GM23248 (cell line): ENCODE data around the gene CD46. TPM values are rescaled to one million over a fixed set of nuclear protein-coding genes. Genes with fewer than 3 reads are reported as not detected.

ENCODE experiments used
- DNase-seq: peaks from one replicate; pipeline ENCODE4 v3.0.0-alpha.2; 2015
- H2AFZ ChIP-seq: fragments of 200-600 bp; sonication (generic); 2 replicates; pipeline ENCODE4 v1.6.1; 2016; ENCODE audit warnings: antibody characterized with exemption
- H3F3A ChIP-seq: fragments of 200-600 bp; sonication (generic); 2 replicates; pipeline ENCODE4 v1.6.1; 2016; ENCODE audit warnings: mild to moderate bottlenecking, antibody characterized with exemption, mixed run types; ENCODE audit not compliant: insufficient read depth
- H3K27ac ChIP-seq: fragments of 200-600 bp; sonication (generic); 2 replicates; pipeline ENCODE4 v1.5.1; 2016; ENCODE audit warnings: mild to moderate bottlenecking
- H3K27me3 ChIP-seq: fragments of 200-600 bp; sonication (generic); replicated peaks from 2 replicates; pipeline ENCODE4 v1.6.1; 2016; ENCODE audit warnings: mild to moderate bottlenecking; ENCODE audit not compliant: insufficient read depth
- H3K36me3 ChIP-seq: fragments of 200-600 bp; sonication (generic); 2 replicates; pipeline ENCODE4 v1.6.1; 2016; ENCODE audit warnings: low read depth, mild to moderate bottlenecking
- H3K4me1 ChIP-seq: fragments of 200-600 bp; sonication (generic); 2 replicates; pipeline ENCODE4 v1.6.1; 2016; ENCODE audit warnings: mild to moderate bottlenecking; ENCODE audit not compliant: insufficient read depth
- H3K4me2 ChIP-seq: fragments of 200-600 bp; sonication (generic); one replicate; pipeline ENCODE4 v1.6.1; 2016; ENCODE audit warnings: mild to moderate bottlenecking; ENCODE audit not compliant: unreplicated experiment
- H3K4me3 ChIP-seq: fragments of 200-600 bp; sonication (generic); 2 replicates; pipeline ENCODE4 v1.5.1; 2016; ENCODE audit warnings: mild to moderate bottlenecking
- H3K79me2 ChIP-seq: fragments of 200-600 bp; sonication (generic); 2 replicates; pipeline ENCODE4 v1.6.1; 2016; ENCODE audit warnings: mild to moderate bottlenecking; ENCODE audit not compliant: insufficient read depth
- H3K9ac ChIP-seq: fragments of 200-600 bp; sonication (generic); 2 replicates; pipeline ENCODE4 v1.6.1; 2016; ENCODE audit warnings: mild to moderate bottlenecking
- H3K9me2 ChIP-seq: fragments of 200-600 bp; sonication (generic); 2 replicates; pipeline ENCODE4 v1.6.1; 2016; ENCODE audit warnings: mixed run types, mild to moderate bottlenecking, moderate library complexity; ENCODE audit not compliant: insufficient read depth
- H3K9me3 ChIP-seq: fragments of 200-600 bp; sonication (generic); one replicate; pipeline ENCODE4 v1.6.1; 2017; ENCODE audit warnings: low read depth
- H4K20me1 ChIP-seq: fragments of 200-600 bp; sonication (generic); 2 replicates; pipeline ENCODE4 v1.6.0; 2016; ENCODE audit not compliant: insufficient read depth
- EZH2 ChIP-seq: fragments of 200-600 bp; sonication (generic); IDR thresholded peaks from 2 replicates; pipeline ENCODE4 v1.6.1; 2018; ENCODE audit warnings: antibody characterized with exemption, mild to moderate bottlenecking; ENCODE audit not compliant: insufficient read depth, poor library complexity, severe bottlenecking
- EZH2phosphoT487 ChIP-seq: fragments of 200-600 bp; sonication (generic); IDR thresholded peaks from 2 replicates; pipeline ENCODE4 v1.6.1; 2018; ENCODE audit warnings: antibody characterized with exemption, moderate library complexity, mild to moderate bottlenecking, low read depth; ENCODE audit not compliant: insufficient read depth
- WGBS, 2 experiments: methylation state at CpG; one replicate each; pipeline ENCODE4 v1.1.6; 2015 to 2017; ENCODE audit warnings: low lambda C conversion rate in 2 of 2, low coverage in 1 of 2; ENCODE audit errors: missing lambda C conversion rate in 2 of 2; 5-methylcytosine and 5-hydroxymethylcytosine counted together
- in situ Hi-C: fragments of 300-500 bp; cut with MboI; formaldehyde crosslinking; loops from 2 replicates; pipeline ENCODE4 v1.15.0; 2020
- polyA plus RNA-seq: library from polyadenylated mRNA; unstranded; fragments of >200 nt; fragmentation: Nextera tagmentation; extraction: Ambion mirVana; gene quantifications from 2 replicates; pipeline ENCODE4 v1.2.1, GENCODE V29; 2016
- total RNA-seq: library from RNA; depleted of rRNA; stranded (reverse); fragments of >200 nt; shearing (Covaris generic); gene quantifications from 2 replicates; pipeline ENCODE4 v1.2.3, GENCODE V29; 2014

CD46 gene
- total and polyA plus RNA-seq, 2 experiments from 2014 or later = 49.2 to 117 TPM

GRCh38 chr1:207808322-207808705, 56.5 kb downstream of the CD46 start:
- no peaks in the 10 kb centered on the region for H3K27me3 ChIP-seq
- no peaks in the 10 kb centered on the region for H3K79me2 ChIP-seq
- no peaks in the 10 kb centered on the region for H3K9me3 ChIP-seq
- H3K4me1 ChIP-seq = peaks cover 35% of the 10 kb centered on the region
- H3K36me3 ChIP-seq = no peaks in the 10 kb centered on the region
- no peak overlapping the region for H3K4me2 ChIP-seq
- H3K4me3 ChIP-seq = no peak overlapping the region
- H3K27ac ChIP-seq = no peak overlapping the region
- WGBS, 2 experiments = 80 to 84% methylated on average over 7 of the region's 7 CpGs
- H3K9ac ChIP-seq = no peak overlapping the region
- no peaks in the 10 kb centered on the region for H3K9me2 ChIP-seq
- DNase-seq = no peak
- no peak overlapping the region for H2AFZ ChIP-seq
- H3F3A ChIP-seq = peaks cover 23% of the 10 kb centered on the region
- no peaks in the 10 kb centered on the region for H4K20me1 ChIP-seq
- TF ChIP-seq EZH2phosphoT487 (no peak), EZH2 (no peak)
- in situ Hi-C loops = no loop called here

- H3K27me3 ChIP-seq = no peaks in the 10 kb centered on the region
- H3F3A ChIP-seq = peaks cover 23% of the 10 kb centered on the region
- no peak for TF ChIP-seq EZH2phosphoT487
- TF ChIP-seq EZH2 = no peak
- in situ Hi-C loops = no loop called here
- no peak for DNase-seq
- 97 to 98% methylated on average over 5 of the region's 5 CpGs for WGBS, 2 experiments
- H3K9me2 ChIP-seq = no peaks in the 10 kb centered on the region
- no peaks in the 10 kb centered on the region for H3K9me3 ChIP-seq
- peak overlapping the region; percentile 91; the same call in 1 of the 2 replicates for H3K27ac ChIP-seq
- no peak overlapping the region for H3K4me2 ChIP-seq
- H3K36me3 ChIP-seq = no peaks in the 10 kb centered on the region
- H2AFZ ChIP-seq = no peak overlapping the region
- peaks cover 32% of the 10 kb centered on the region for H3K4me1 ChIP-seq
- H3K9ac ChIP-seq = no peak overlapping the region
- H3K79me2 ChIP-seq = no peaks in the 10 kb centered on the region
- no peaks in the 10 kb centered on the region for H4K20me1 ChIP-seq
- H3K4me3 ChIP-seq = no peak overlapping the region
These were observed 57.2 kb downstream of the CD46 start for GRCh38 chr1:207808911-207809555.

DNA sequence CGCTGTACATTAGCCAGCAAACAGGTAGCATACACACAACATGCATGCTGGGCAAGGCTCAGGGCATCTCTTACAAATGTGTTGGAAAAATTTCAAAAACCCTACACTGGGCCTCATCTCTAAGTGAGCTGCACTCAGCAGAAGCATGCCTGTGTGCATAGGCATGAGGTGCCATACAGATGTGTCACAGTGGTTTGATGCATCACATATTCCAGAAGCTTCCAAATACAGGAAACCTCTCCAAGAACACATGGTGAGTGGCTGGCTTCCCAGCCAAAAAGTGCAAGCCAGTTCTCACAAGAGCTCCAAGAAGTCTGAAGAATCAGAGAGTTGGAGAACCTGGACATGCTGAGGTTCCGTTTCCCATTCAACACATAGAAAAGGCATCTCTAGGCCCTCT, 58.3 kb downstream of the CD46 start:
- Histone ChIP-seq H3K27ac (peak overlapping the region; percentile 91), H3K9me3 (no peaks in the 10 kb centered on the region), H3K79me2 (no peaks in the 10 kb centered on the region), H3K27me3 (no peaks in the 10 kb centered on the region), H3K4me1 (peaks cover 34% of the 10 kb centered on the region), H3K4me2 (peak overlapping the region; percentile 41), H3F3A (peaks cover 22% of the 10 kb centered on the region), H3K4me3 (no peak overlapping the region), H3K9ac (peak overlapping the region; percentile 59), H3K36me3 (no peaks in the 10 kb centered on the region), H2AFZ (peak overlapping the region; percentile 31), H4K20me1 (no peaks in the 10 kb centered on the region), H3K9me2 (no peaks in the 10 kb centered on the region)
- TF ChIP-seq EZH2phosphoT487 (no peak), EZH2 (no peak)
- WGBS, 2 experiments = 61 to 65% methylated on average over 2 of the region's 2 CpGs
- DNase-seq = peak; percentile 96
- in situ Hi-C loops = no loop called here

DNA sequence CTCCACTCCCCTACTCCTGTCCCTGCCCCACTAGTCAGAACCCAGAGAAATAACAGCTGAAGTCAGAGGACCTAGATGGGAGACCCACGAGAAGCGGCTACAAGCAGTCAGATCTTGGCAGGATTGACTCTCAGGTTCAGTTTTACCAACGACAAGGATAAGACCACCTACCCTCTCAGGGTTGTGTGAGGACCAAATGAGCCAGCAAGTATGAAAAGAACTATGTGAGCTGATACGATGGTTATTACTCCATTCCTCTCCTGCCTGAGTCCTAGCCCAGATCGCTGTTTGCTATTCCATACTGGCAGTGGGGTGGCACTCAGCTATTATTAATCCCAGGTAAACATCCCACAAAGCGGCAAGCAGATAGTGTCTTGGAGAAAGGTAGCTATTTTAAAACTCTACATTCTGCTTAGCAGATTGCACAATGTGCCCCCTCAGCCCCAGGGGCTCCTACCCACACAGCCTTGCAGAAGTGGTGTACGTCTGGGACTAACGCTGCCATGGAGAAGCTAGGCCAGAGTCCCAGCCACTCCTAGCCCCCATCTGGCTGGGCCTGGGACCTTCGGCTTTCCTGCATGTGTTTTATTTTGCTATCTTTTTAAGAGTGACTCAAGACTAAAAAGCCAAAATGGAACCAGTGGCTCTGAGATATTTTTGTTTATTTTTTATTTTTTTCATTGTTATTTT, 58.9 kb downstream of the CD46 start:
- in situ Hi-C loops = no loop called here
- 71 to 72% methylated on average over 9 of the region's 9 CpGs for WGBS, 2 experiments

More for the DNA sequence above, 58.9 kb downstream of the CD46 start:
- Histone ChIP-seq H3K27me3 (no peaks in the 10 kb centered on the region), H4K20me1 (no peaks in the 10 kb centered on the region), H3K4me1 (peaks cover 34% of the 10 kb centered on the region), H3K36me3 (no peaks in the 10 kb centered on the region), H3K9me2 (no peaks in the 10 kb centered on the region), H3K27ac (peak overlapping the region; percentile 91), H3K4me2 (peak overlapping the region; percentile 41), H3K79me2 (no peaks in the 10 kb centered on the region), H3K9ac (peak overlapping the region; percentile 59), H3F3A (peaks cover 17% of the 10 kb centered on the region), H3K9me3 (no peaks in the 10 kb centered on the region), H2AFZ (peak overlapping the region; percentile 31), H3K4me3 (no peak overlapping the region)
- TF ChIP-seq EZH2phosphoT487 (no peak), EZH2 (no peak)
- DNase-seq = no peak
